Stimulated activated memory B cell treated with anti-CD40 and anti-IgM and Interleukin-4, amounts not matched to agents 10 μg/mL and 1 μg/mL and 100 μg/mL, for 72 hours (primary cell): ENCODE data around the gene LRRC31.

Experiments used
- ATAC-seq: fragments of 150-1000 bp; cut with Tn5 transposase; 2 replicates; pipeline ENCODE4 v1.10.0; 2021
- H3K27ac Mint-ChIP-seq: one replicate; pipeline ENCODE4 v1.8.0; 2022; ENCODE audit warnings: mild to moderate bottlenecking, mixed read lengths
- H3K27me3 Mint-ChIP-seq: one replicate; pipeline ENCODE4 v1.8.0; 2022; ENCODE audit warnings: mixed read lengths
- H3K36me3 Mint-ChIP-seq: one replicate; pipeline ENCODE4 v1.8.0; 2022; ENCODE audit warnings: mixed read lengths
- H3K4me1 Mint-ChIP-seq: one replicate; pipeline ENCODE4 v1.8.0; 2022; ENCODE audit warnings: mixed read lengths
- H3K4me3 Mint-ChIP-seq: one replicate; pipeline ENCODE4 v1.8.0; 2022; ENCODE audit warnings: mild to moderate bottlenecking, moderate library complexity, mixed read lengths
- H3K9me3 Mint-ChIP-seq: one replicate; pipeline ENCODE4 v1.8.0; 2022; ENCODE audit warnings: mixed read lengths

LRRC31 gene

DNA sequence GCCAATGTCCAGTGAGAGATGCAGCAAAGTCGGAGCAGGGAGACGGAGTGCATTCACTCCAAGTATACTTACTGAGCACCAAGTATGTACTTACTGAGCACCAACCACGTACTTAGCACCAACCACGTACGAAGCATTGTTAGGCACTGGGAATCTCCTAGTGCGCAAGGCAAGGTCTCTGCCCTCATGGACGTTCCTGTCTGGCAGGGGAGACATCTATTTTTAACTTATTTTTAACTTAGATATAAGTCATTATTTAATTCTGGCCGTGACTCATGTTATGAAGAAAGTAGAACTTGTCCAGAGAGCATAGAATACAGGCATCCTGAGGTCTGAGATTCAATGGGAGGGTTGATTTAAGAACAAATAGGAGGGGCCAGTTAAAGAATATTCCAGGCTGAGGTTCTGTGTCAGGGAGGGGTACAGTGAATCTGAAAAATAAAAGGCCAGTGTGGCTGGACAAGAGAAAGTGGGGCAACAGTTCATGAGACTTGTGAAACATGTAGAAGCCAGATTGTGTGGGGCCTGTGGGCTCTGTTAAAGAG, 9.3 kb upstream of the LRRC31 start:
- Mint-ChIP-seq H3K4me1 (peaks cover 11% of the 10 kb centered on the region), H3K27ac (no peak overlapping the region), H3K36me3 (no peaks in the 10 kb centered on the region), H3K27me3 (no peaks in the 10 kb centered on the region), H3K4me3 (no peak overlapping the region), H3K9me3 (no peaks in the 10 kb centered on the region)
- ATAC-seq, result no peak

DNA sequence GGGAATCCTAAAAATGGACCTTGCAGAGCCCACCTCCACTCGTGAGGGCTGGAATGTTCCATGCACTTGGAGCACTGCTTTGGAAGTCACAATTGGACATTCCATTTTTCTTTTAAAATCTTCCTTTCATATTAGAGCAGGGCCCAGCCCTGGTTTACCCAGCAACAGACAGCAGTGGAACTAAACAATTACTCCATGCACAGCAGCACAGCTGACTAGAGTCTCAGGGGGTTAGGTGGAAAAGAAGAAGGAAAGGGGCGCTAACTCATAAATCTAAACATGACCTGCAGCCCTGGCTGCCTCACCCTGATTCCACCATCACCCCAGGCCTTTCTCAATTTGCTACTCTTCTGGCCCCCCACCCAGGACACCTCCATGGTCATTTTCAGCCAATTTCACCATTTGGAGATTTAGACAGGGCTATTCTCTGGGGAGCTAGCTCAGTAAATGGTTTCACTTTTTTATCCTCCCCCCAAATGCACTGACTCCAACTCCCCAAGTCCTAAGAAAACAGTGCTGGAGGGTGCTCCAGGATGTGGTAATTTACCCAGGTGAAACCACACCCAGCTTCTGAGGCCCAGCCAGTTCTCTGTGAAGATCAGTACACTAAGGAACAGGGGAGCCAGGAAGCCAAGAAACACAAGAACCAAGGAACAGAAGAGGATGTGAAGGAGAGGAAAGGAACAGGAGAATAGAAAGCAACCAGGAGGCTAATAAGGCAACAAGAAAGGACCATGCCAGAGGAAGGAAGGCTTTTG, 1.6 kb upstream of the LRRC31 start:
- ATAC-seq, result no peak
- Mint-ChIP-seq H3K36me3 (no peaks in the 10 kb centered on the region), H3K9me3 (no peaks in the 10 kb centered on the region), H3K4me3 (no peak overlapping the region), H3K4me1 (peaks cover 20% of the 10 kb centered on the region), H3K27ac (no peak overlapping the region), H3K27me3 (no peaks in the 10 kb centered on the region)

DNA sequence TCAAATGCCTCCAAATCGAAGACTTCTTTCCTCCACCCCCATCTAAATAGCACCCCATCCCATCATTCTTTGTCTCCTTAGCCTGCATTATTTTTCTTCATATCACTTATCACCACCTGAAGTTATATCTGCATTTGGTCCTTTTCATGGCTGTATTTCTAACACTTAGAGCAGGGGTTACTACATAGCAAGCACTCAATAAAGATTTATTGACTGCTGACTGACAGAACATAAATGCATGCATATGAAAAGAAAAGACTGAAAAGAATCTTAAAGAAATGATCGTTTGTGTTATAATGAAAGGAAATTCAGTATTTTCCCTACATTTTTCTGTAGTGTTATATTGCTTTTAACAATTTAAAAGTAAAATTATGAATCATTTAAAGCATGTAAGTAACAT, 1.4 kb downstream of the LRRC31 start:
- Mint-ChIP-seq H3K27me3 (no peaks in the 10 kb centered on the region), H3K4me1 (peaks cover 42% of the 10 kb centered on the region), H3K36me3 (no peaks in the 10 kb centered on the region), H3K4me3 (no peak overlapping the region), H3K27ac (no peak overlapping the region), H3K9me3 (no peaks in the 10 kb centered on the region)
- ATAC-seq, result no peak

DNA sequence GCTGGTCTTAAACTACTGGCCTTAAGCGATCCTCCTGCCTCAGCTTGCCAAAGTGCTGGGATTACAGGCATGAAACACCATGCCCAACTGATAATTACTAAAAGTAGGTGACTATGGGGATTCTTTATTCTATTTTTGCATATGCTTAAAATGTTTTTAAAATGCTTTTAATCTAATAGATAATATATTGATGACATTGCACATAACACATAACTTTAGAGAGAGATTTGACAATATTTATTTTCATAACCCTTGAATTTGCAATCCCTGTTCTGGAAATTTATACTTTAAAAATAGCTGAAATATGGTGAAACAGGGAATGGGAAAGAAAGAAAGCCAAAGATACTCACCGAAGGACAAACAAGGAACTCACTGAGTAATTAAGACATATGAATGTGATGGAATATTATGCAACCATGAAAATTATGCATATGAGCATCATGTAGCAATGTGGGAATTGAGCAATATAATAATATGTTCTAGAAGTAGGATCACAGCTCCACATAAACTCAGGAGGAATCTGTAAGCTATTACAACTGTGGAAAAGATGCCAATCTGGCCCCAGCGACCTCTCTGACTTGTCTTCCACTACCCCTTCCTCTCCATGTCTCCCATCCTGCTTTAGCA, 2.0 kb downstream of the LRRC31 start:
- no peaks in the 10 kb centered on the region for H3K27me3 Mint-ChIP-seq
- H3K27ac Mint-ChIP-seq, result no peak overlapping the region
- no peak overlapping the region for H3K4me3 Mint-ChIP-seq
- no peaks in the 10 kb centered on the region for H3K9me3 Mint-ChIP-seq
- H3K4me1 Mint-ChIP-seq, result peaks cover 44% of the 10 kb centered on the region
- ATAC-seq, result no peak
- no peaks in the 10 kb centered on the region for H3K36me3 Mint-ChIP-seq

DNA sequence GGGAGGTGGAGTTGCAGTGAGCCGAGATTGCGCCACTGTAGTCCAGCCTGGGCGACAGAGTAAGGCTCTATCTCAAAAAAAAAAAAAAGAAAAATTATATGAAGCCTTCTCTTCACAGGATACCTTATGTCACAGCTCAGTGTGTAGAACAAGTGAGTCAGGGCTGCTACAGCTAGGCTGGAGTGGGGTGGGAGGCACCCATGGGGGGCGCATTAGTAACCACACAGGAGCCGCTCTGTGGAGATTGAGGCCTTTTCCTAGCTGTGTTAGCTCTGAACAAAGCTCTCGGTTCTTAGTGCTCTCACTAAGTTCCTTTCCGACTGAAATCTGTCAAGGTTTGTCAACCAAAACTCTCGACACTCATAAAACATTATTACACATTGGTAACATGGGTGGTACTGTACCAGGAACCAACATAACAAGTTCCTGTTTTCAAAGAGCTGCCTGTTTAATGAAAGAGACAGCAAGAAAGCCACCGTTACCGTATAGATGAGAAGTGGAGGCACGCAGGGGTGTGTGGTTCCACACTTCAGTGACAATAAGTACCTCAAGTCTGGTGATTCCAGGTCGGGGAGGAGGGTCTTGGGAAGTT, 4.5 kb downstream of the LRRC31 start:
- ATAC-seq, result peak; percentile 83
- peak overlapping the region; percentile 85 for H3K27ac Mint-ChIP-seq
- H3K4me3 Mint-ChIP-seq, result no peak overlapping the region
- H3K27me3 Mint-ChIP-seq, result no peaks in the 10 kb centered on the region
- no peaks in the 10 kb centered on the region for H3K36me3 Mint-ChIP-seq
- H3K4me1 Mint-ChIP-seq, result peaks cover 32% of the 10 kb centered on the region
- H3K9me3 Mint-ChIP-seq, result no peaks in the 10 kb centered on the region

DNA sequence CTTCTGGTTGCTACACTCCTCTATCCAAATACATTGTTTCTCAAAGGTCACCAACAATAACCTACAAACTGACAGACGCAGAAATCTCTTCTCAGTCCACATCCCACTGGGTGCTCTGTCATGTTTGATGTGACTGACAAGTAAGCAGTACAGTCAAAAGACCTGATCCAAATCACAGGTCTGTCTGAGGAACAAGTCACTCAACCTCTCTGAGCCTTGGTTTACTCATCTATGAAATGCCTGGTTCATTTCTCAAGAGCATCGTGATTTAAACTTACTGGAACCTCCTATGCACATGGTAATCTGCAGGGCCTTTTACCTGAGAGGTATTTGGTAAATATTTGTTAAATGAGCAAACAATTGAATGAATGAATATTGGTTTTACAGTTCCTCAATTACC, 5.5 kb downstream of the LRRC31 start:
- no peaks in the 10 kb centered on the region for H3K36me3 Mint-ChIP-seq
- peaks cover 24% of the 10 kb centered on the region for H3K4me1 Mint-ChIP-seq
- no peak overlapping the region for H3K4me3 Mint-ChIP-seq
- H3K27ac Mint-ChIP-seq, result peak overlapping the region; percentile 85
- H3K9me3 Mint-ChIP-seq, result no peaks in the 10 kb centered on the region
- H3K27me3 Mint-ChIP-seq, result no peaks in the 10 kb centered on the region
- ATAC-seq, result no peak

DNA sequence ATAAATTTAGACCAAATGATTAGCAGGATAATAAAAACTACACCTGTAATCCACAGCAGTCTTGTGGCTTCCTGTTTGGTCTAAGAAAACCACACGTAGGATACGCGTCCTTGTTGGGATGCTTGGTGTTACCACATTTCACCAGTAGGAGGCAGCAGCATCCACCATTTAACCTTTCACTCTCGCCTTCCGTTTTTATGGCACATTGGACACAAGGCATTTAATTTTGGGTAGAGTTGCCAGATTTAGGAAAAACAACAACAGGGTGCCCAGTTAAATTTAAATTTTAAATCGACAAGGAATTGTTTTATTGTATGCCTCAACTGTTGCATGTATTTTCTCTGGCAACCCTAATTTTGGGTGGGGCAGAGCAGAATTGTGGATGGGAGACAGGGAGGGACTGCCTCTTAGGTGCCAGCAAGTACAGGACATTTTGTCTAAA, 6.3 kb downstream of the LRRC31 start:
- peak; percentile 60 for ATAC-seq

DNA sequence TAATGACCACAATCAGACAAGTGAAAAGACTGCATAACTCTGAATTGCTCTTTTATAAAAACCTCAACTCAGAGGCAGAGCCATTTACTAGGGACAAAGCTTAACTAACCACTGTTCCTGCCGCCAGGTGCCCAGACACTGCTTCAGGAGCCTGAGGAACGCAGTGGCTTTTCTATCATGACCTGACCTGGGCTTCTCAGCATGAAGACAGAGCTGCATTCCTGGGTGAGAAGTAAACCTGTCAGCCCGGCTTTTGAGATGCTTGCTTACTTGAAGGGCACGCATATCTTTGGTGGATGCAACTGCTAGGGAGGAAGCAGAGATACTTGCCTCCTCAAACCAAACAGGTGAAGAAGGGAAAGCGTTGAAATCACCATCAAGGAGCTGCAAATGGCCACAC, 7.9 kb downstream of the LRRC31 start:
- Mint-ChIP-seq H3K4me3 (no peak overlapping the region), H3K36me3 (no peaks in the 10 kb centered on the region), H3K27me3 (no peaks in the 10 kb centered on the region), H3K9me3 (no peaks in the 10 kb centered on the region), H3K4me1 (peaks cover 24% of the 10 kb centered on the region), H3K27ac (no peak overlapping the region)
- ATAC-seq, result no peak

More for the DNA sequence above, 6.3 kb downstream of the LRRC31 start:
- H3K36me3 Mint-ChIP-seq, result no peaks in the 10 kb centered on the region
- H3K4me3 Mint-ChIP-seq, result no peak overlapping the region
- peaks cover 24% of the 10 kb centered on the region for H3K4me1 Mint-ChIP-seq
- H3K27ac Mint-ChIP-seq, result peak overlapping the region; percentile 85
- no peaks in the 10 kb centered on the region for H3K27me3 Mint-ChIP-seq
- no peaks in the 10 kb centered on the region for H3K9me3 Mint-ChIP-seq

DNA sequence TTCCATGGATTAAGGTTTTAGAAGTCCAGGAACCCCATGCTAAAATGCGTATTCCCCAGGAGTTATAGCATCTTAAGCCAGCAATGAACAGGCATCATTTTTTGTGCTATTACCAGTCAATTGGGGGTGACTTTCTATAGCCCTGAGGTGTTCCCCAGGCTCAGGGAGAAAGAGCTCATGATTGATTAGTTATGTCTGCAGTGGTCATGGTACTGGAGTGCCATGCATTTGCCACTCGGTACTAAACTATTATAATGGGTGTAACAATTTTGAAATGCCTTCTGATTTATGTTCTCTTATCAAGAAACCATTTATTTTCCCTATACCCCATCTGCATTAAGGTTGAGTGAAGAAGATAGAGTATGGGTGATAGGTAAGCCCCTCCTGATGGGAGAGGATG, 11.9 kb downstream of the LRRC31 start:
- Mint-ChIP-seq H3K4me3 (no peak overlapping the region), H3K4me1 (no peaks in the 10 kb centered on the region), H3K27ac (no peak overlapping the region), H3K36me3 (no peaks in the 10 kb centered on the region), H3K9me3 (no peaks in the 10 kb centered on the region), H3K27me3 (no peaks in the 10 kb centered on the region)
- ATAC-seq, result no peak

DNA sequence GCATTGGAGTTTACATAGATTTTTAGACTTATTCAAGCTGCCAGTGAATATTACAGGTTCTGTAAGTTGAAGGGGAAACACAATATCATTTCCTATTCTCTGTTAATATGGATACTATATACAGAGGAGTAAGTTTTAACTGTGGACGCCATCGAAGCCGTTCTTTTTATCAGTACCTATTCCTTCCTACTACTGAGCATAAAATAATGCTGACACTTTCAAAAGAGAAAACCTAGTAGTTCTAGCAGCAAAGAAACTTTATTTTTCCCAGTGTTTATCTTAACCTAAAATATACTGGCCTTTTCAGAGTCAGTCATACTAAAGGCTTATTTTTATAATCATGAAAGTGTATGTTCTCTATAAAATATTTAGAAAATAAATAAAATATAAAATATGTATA, 14.2 kb downstream of the LRRC31 start:
- Mint-ChIP-seq H3K27me3 (no peaks in the 10 kb centered on the region), H3K4me1 (no peaks in the 10 kb centered on the region), H3K4me3 (no peak overlapping the region), H3K36me3 (no peaks in the 10 kb centered on the region), H3K9me3 (no peaks in the 10 kb centered on the region), H3K27ac (no peak overlapping the region)
- no peak for ATAC-seq

DNA sequence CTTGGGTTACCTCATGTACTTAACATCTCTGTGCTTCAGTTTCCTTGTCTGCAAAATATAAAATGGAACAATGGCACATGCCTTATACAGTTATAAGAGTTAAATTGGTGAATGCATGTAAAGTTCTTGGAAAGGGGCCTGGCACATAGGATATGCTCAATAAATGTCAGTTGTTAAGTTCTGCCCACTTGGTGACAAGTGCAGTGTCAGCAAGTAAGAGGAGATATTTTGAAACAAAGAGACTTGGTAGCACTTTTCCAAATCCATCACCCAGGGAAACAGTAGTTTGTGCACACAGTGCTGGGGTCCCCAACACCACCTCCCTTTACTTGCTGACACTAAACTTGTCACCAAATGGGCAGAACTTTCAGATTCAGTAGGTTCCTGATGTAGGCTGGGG, 19.1 kb downstream of the LRRC31 start:
- Mint-ChIP-seq H3K4me3 (no peak overlapping the region), H3K27ac (no peak overlapping the region), H3K36me3 (no peaks in the 10 kb centered on the region), H3K27me3 (no peaks in the 10 kb centered on the region), H3K4me1 (peaks cover 28% of the 10 kb centered on the region), H3K9me3 (no peaks in the 10 kb centered on the region)
- no peak for ATAC-seq

DNA sequence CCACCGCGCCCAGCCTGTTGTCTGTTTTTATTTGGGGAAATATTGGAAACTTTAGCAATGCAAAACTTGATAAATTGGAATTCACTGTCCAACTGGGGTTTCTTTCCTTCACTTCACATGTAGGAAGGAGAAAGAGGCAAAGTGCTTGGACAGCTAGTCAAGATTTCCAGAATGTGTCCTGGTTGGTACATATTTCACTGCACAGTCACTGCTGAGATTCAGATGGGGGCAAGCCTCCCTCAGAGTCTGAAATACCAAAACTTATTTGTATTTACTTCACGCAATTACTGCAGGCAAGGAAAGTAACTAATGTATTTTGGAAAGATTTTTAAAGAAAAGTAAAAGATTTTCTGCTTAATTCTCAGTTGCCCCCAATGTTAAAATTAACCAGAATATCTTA, 21.0 kb downstream of the LRRC31 start:
- Mint-ChIP-seq H3K27me3 (no peaks in the 10 kb centered on the region), H3K4me1 (peaks cover 29% of the 10 kb centered on the region), H3K4me3 (no peak overlapping the region), H3K9me3 (no peaks in the 10 kb centered on the region), H3K36me3 (no peaks in the 10 kb centered on the region), H3K27ac (peak overlapping the region; percentile 75)
- no peak for ATAC-seq

DNA sequence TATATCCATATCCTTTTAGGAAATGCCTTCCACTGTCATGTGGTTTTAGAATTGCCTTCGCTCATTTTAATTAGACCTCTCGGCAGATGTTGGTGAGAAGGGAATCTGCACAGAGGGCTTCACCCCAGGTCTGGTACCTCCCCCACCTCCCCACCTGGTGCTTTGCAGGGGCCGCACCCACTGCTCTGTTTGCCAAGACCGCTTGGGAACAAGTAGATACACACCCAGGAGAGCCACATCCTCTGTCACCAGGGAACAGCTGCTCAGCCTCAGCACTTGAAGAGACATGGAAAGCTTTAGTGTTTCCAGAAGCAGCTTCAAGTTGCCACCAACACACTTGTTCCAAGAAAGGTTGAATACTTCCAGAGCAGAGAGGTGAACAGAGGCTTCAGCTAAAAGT, 21.8 kb downstream of the LRRC31 start:
- ATAC-seq, result no peak
- Mint-ChIP-seq H3K4me3 (no peak overlapping the region), H3K27me3 (no peaks in the 10 kb centered on the region), H3K36me3 (no peaks in the 10 kb centered on the region), H3K4me1 (peaks cover 31% of the 10 kb centered on the region), H3K9me3 (no peaks in the 10 kb centered on the region), H3K27ac (peak overlapping the region; percentile 75)

DNA sequence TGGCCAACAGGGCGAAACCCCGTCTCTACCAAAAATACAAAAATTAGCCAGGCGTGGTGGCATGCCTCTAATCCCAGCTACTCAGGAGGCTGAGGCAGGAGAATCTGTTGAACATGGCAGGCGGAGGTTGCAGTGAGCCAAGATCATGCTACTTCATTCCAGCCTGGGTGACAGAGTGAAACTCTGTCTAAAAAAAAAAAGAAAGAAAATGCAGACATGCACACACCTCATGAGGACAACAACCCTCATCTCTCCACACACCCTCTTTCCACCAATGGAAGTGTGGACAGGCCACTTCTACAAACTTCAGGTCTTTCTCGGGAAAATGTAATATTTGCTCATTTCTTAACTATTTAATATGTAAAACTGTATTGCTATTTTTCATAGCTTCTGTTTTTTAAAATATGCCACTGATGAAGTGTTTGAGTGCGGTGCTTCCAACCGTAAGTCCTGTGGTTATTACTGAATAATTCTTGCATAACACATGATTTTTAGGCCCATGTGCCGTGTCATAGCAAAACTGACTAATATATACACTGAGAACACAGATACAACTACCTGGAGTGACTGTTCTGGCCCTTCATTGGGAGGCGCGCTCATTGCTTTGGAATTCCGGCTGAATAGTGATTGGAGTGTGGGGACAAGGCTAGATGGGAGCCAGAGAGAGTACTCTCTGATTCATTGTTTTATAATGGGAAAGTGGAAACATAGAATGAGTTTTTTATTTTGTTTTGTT, 23.1 kb downstream of the LRRC31 start:
- Mint-ChIP-seq H3K4me1 (peaks cover 35% of the 10 kb centered on the region), H3K27me3 (no peaks in the 10 kb centered on the region), H3K9me3 (no peaks in the 10 kb centered on the region), H3K4me3 (peak overlapping the region; percentile 35), H3K27ac (peak overlapping the region; percentile 75), H3K36me3 (no peaks in the 10 kb centered on the region)
- peak; percentile 96 for ATAC-seq

DNA sequence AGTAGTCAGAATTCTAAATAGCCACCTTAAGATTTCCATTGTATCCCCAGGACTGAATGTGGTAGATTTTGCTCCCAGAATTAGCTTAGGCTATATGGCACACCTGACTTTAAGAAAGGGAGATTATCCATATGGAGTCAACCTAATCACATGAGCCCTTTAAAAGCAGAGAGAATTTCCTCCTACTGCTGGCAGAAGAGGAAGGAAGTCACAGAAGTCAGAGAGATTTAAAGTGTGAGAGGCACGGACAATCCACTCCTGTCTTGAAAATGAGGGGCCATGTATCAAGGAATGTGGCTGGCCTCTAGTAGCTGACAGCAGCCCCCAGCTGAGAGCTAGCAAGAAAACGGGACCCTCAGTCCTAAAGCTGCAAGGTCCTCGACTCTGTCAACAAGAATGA, 26.8 kb downstream of the LRRC31 start:
- Mint-ChIP-seq H3K36me3 (no peaks in the 10 kb centered on the region), H3K4me1 (peaks cover 46% of the 10 kb centered on the region), H3K27me3 (no peaks in the 10 kb centered on the region), H3K4me3 (no peak overlapping the region), H3K27ac (peak overlapping the region; percentile 27), H3K9me3 (no peaks in the 10 kb centered on the region)
- no peak for ATAC-seq
